SK-N-SH (cell line): ENCODE measurements around the gene NFATC4. TPM values are rescaled to one million over a fixed set of nuclear protein-coding genes. Genes with fewer than 3 reads are reported as not detected.

Source experiments
- CTCF ChIA-PET: fragments of 300-600, 350-600 bp; formaldehyde crosslinking; extraction: SDS; loops from one replicate; lab custom pipeline; 2021; lab: Yijun Ruan, JAX
- POLR2A ChIA-PET: fragments of 350-600 bp; sonication (Branson Sonifier 250); formaldehyde crosslinking; extraction: SDS; loops from one replicate; lab custom pipeline; 2020; ENCODE audit warnings: antibody characterized with exemption, inconsistent platforms; lab: Yijun Ruan, JAX
- DNase-seq: peaks from one replicate; pipeline ENCODE4 v3.0.0; 2012
- H2AFZ ChIP-seq: fragments of 200-600 bp; sonication (generic); 2 replicates; pipeline ENCODE4 v1.8.1; 2016; ENCODE audit warnings: antibody characterized with exemption, mild to moderate bottlenecking, low read depth
- H3F3A ChIP-seq: fragments of 200-600 bp; sonication (generic); replicated peaks from 2 replicates; pipeline ENCODE3; 2016; ENCODE audit warnings: antibody characterized with exemption, mild to moderate bottlenecking; ENCODE audit not compliant: insufficient read depth
- H3K27ac ChIP-seq, 2 experiments: fragments of 200-500 bp in 1 of 2; fragments of 200-600 bp in 1 of 2; sonication (Bioruptor generic) in 1 of 2; sonication (generic), shearing (Covaris generic) in 1 of 2; 2 replicates each; pipeline versions ENCODE4 v1.5.1 to v1.6.1; 2014 to 2016; ENCODE audit warnings: low read depth in 2 of 2, inconsistent platforms in 1 of 2, low read length in 1 of 2, mild to moderate bottlenecking in 1 of 2, mixed read lengths in 1 of 2
- H3K27me3 ChIP-seq: fragments of 200-600 bp; sonication (generic), shearing (Covaris generic); 2 replicates; pipeline ENCODE4 v1.6.1; 2016; ENCODE audit warnings: mixed run types; ENCODE audit not compliant: insufficient read depth
- H3K36me3 ChIP-seq, 2 experiments: fragments of 200-500 bp in 1 of 2; fragments of 200-600 bp in 1 of 2; sonication (Bioruptor generic) in 1 of 2; sonication (generic) in 1 of 2; replicated peaks in 1 of 2; 2 replicates each; pipeline versions ENCODE3 to v1.5.1; 2014 to 2016; ENCODE audit warnings: low read length in 1 of 2, mild to moderate bottlenecking in 1 of 2; ENCODE audit not compliant: insufficient read depth in 2 of 2, control insufficient read depth in 1 of 2
- H3K4me1 ChIP-seq, 2 experiments: fragments of 200-500 bp in 1 of 2; fragments of 200-600 bp in 1 of 2; sonication (Bioruptor generic) in 1 of 2; sonication (generic), shearing (Covaris generic) in 1 of 2; 2 replicates each; pipeline versions ENCODE4 v1.5.1 to v1.6.1; 2014 to 2016; ENCODE audit warnings: low read depth in 1 of 2, low read length in 1 of 2, mixed run types in 1 of 2; ENCODE audit not compliant: insufficient read depth in 2 of 2, control insufficient read depth in 1 of 2
- H3K4me2 ChIP-seq: fragments of 200-600 bp; sonication (generic), shearing (Covaris generic); 2 replicates; pipeline ENCODE4 v1.6.1; 2017; ENCODE audit warnings: mixed run types
- H3K4me3 ChIP-seq, 2 experiments: fragments of 200-500 bp in 1 of 2; fragments of 200-600 bp in 1 of 2; sonication (Bioruptor generic) in 1 of 2; sonication (generic), shearing (Covaris generic) in 1 of 2; 2 replicates each; pipeline versions ENCODE4 v1.5.1 to v1.8.1; 2014 to 2016; ENCODE audit warnings: low read depth in 2 of 2, inconsistent platforms in 1 of 2, low read length in 1 of 2, mild to moderate bottlenecking in 1 of 2, mixed read lengths in 1 of 2, moderate library complexity in 1 of 2
- H3K79me2 ChIP-seq: fragments of 200-600 bp; sonication (generic); 2 replicates; pipeline ENCODE4 v1.8.1; 2017; ENCODE audit warnings: mild to moderate bottlenecking; ENCODE audit not compliant: insufficient read depth
- H3K9ac ChIP-seq: fragments of 200-600 bp; sonication (generic); 2 replicates; pipeline ENCODE4 v1.6.1; 2017; ENCODE audit warnings: mixed run types
- H3K9me2 ChIP-seq: fragments of 200-600 bp; sonication (generic); 2 replicates; pipeline ENCODE4 v1.6.1; 2017; ENCODE audit warnings: mixed run types
- H3K9me3 ChIP-seq: fragments of 200-600 bp; sonication (generic); 2 replicates; pipeline ENCODE4 v1.6.1; 2017; ENCODE audit warnings: mixed run types, mild to moderate bottlenecking, moderate library complexity
- H4K20me1 ChIP-seq: fragments of 200-600 bp; sonication (generic); 2 replicates; pipeline ENCODE4 v1.6.1; 2017; ENCODE audit warnings: mild to moderate bottlenecking, mixed run types; ENCODE audit not compliant: insufficient read depth
- CHD2 ChIP-seq: fragments of 150-350 bp; IDR thresholded peaks from 2 replicates; pipeline ENCODE4 v1.6.1; 2018; ENCODE audit warnings: low read length; ENCODE audit not compliant: partially characterized antibody
- CTCF ChIP-seq: fragments of 200-600 bp; sonication (generic); IDR thresholded peaks from 2 replicates; pipeline ENCODE4 v1.6.1; 2017; ENCODE audit warnings: antibody characterized with exemption, mild to moderate bottlenecking, moderate library complexity
- ELF1 ChIP-seq: IDR thresholded peaks from 2 replicates; pipeline ENCODE4 v1.4.0; 2012
- EP300 ChIP-seq, 2 experiments: IDR thresholded peaks; 2 replicates each; pipeline versions ENCODE4 v1.4.0 to v1.6.1; 2012; ENCODE audit warnings: borderline replicate concordance in 1 of 2, low read depth in 1 of 2, low read length in 1 of 2
- EZH2phosphoT487 ChIP-seq: fragments of 200-600 bp; sonication (generic); IDR thresholded peaks from 2 replicates; pipeline ENCODE4 v1.6.1; 2017; ENCODE audit warnings: low read depth, mixed run types, mild to moderate bottlenecking, antibody characterized with exemption, moderate library complexity, borderline replicate concordance
- FOXM1 ChIP-seq: IDR thresholded peaks from 2 replicates; pipeline ENCODE4 v1.4.0; 2012; ENCODE audit warnings: low read depth, mild to moderate bottlenecking
- GABPA ChIP-seq: IDR thresholded peaks from 2 replicates; pipeline ENCODE4 v1.4.0; 2012; ENCODE audit warnings: low read depth, mild to moderate bottlenecking
- GATA2 ChIP-seq: sonication (generic); formaldehyde crosslinking; IDR thresholded peaks from 2 replicates; pipeline ENCODE4 v1.5.0; 2020; ENCODE audit warnings: mild to moderate bottlenecking, missing genetic modification reagents
- MAX ChIP-seq: IDR thresholded peaks from 2 replicates; pipeline ENCODE4 v1.4.0; 2012; ENCODE audit warnings: low read depth
- MEF2A ChIP-seq: IDR thresholded peaks from 2 replicates; pipeline ENCODE4 v1.4.0; 2012; ENCODE audit warnings: low read depth, borderline replicate concordance
- PBX3 ChIP-seq: IDR thresholded peaks from 2 replicates; pipeline ENCODE4; 2012
- POLR2AphosphoS5 ChIP-seq: IDR thresholded peaks from 2 replicates; pipeline ENCODE4 v1.6.1; 2012; ENCODE audit warnings: low read depth, low read length
- RAD21 ChIP-seq: IDR thresholded peaks from 2 replicates; pipeline ENCODE4 v1.6.1; 2012; ENCODE audit warnings: mild to moderate bottlenecking, low read length
- RCOR1 ChIP-seq: fragments of 150-350 bp; IDR thresholded peaks from 2 replicates; pipeline ENCODE4 v1.6.1; 2017; ENCODE audit warnings: antibody characterized with exemption, low read length
- REST ChIP-seq: IDR thresholded peaks from 2 replicates; pipeline ENCODE4 v1.6.1; 2012; ENCODE audit warnings: mild to moderate bottlenecking, low read depth, low read length, moderate library complexity
- TAF1 ChIP-seq: IDR thresholded peaks from 2 replicates; pipeline ENCODE4 v1.6.1; 2012; ENCODE audit warnings: low read depth, mild to moderate bottlenecking, low read length, moderate library complexity, borderline replicate concordance
- TCF12 ChIP-seq: IDR thresholded peaks from 2 replicates; pipeline ENCODE4 v1.4.0; 2012
- TEAD4 ChIP-seq: IDR thresholded peaks from 2 replicates; pipeline ENCODE4 v1.4.0; 2012; ENCODE audit warnings: mild to moderate bottlenecking, borderline replicate concordance; ENCODE audit not compliant: insufficient read depth
- USF2 ChIP-seq: fragments of 150-350 bp; IDR thresholded peaks from 2 replicates; pipeline ENCODE4 v1.6.1; 2017; ENCODE audit warnings: antibody characterized with exemption, low read length, low read depth, borderline replicate concordance
- YY1 ChIP-seq: IDR thresholded peaks from 2 replicates; pipeline ENCODE4 v1.4.0; 2012; ENCODE audit warnings: low read depth, mild to moderate bottlenecking
- WGBS: methylation state at CpG from one replicate; pipeline ENCODE4 v1.1.6; 2017; ENCODE audit warnings: low lambda C conversion rate; 5-methylcytosine and 5-hydroxymethylcytosine counted together
- polyA plus RNA-seq, 3 experiments: library from polyadenylated mRNA; depleted of rRNA; stranded (reverse); fragments of >200 nt; gene quantifications; 2 replicates each; pipeline ENCODE4 v1.2.3, GENCODE V29; 2012

The NFATC4 gene
- polyA plus RNA-seq, 1 of the 3 experiments (the other 2 are of a cell fraction): 25.3 TPM

GRCh38 chr14:24360281-24360680 lies 7.7 kb upstream of the NFATC4 start:
- Histone ChIP-seq H4K20me1 (no peaks in the 10 kb centered on the region), H3K9ac (no peak overlapping the region), H3F3A (peaks cover 5% of the 10 kb centered on the region), H3K4me3 (no peak overlapping the region), H3K4me2 (no peak overlapping the region), H3K36me3 (no peaks in the 10 kb centered on the region), H3K9me3 (no peaks in the 10 kb centered on the region), H2AFZ (no peak overlapping the region), H3K9me2 (no peaks in the 10 kb centered on the region), H3K27ac (no peak overlapping the region), H3K27me3 (peaks cover 11% of the 10 kb centered on the region; the same call in 1 of the 2 replicates), H3K4me1 (peaks cover 3 to 4% of the 10 kb centered on the region in 2 experiments; a peak in 2 of 4 replicates), H3K79me2 (no peaks in the 10 kb centered on the region)
- ChIA-PET CTCF (interaction anchor here (1.0 to 8.5 kb wide), 5 partner anchors 13 to 77 kb away, joined by 4 to 77 read pairs (median 5); partner anchors contain the start of genes ADCY4 and KHNYN), POLR2A (interaction anchor here (0.7 kb wide), 1 partner anchor 63 kb away, joined by 3 read pairs; no protein-coding TSS in a partner anchor)
- DNase-seq: no peak
- 68% methylated on average over 3 of the region's 3 CpGs for WGBS
- no peak for TF ChIP-seq TAF1

- ChIA-PET POLR2A (interaction anchor here (1.1 kb wide), 1 partner anchor 70 kb away, joined by 4 read pairs; no protein-coding TSS in a partner anchor), CTCF (interaction anchor here (0.6 to 8.5 kb wide), 8 partner anchors 10 to 118 kb away, joined by 3 to 77 read pairs (median 6); partner anchors contain the start of genes ADCY4 and KHNYN)
- H4K20me1 ChIP-seq: no peaks in the 10 kb centered on the region
- H3K4me1 ChIP-seq: peaks cover 9 to 11% of the 10 kb centered on the region in 2 experiments; a peak in 3 of 4 replicates
- H2AFZ ChIP-seq: no peak overlapping the region
- peaks cover 16% of the 10 kb centered on the region for H3F3A ChIP-seq
- no peak for DNase-seq
- no peaks in the 10 kb centered on the region for H3K79me2 ChIP-seq
- no peak for TF ChIP-seq POLR2AphosphoS5
- TF ChIP-seq RCOR1: no peak
- TF ChIP-seq MEF2A: no peak
- no peak for TF ChIP-seq FOXM1
- no peak for TF ChIP-seq CHD2
- no peak for TF ChIP-seq ELF1
- no peak for TF ChIP-seq USF2
- no peak for TF ChIP-seq EP300 (IDR thresholded peaks at IDR 0.05; ENCODE audit: borderline replicate concordance in 1 of 2, low read depth in 1 of 2, low read length in 1 of 2)
- no peak for TF ChIP-seq TEAD4
- no peak for TF ChIP-seq GABPA
- TF ChIP-seq MAX: no peak
- no peak for TF ChIP-seq YY1
- no peak for TF ChIP-seq CTCF
- no peak for TF ChIP-seq EZH2phosphoT487
- TF ChIP-seq PBX3: no peak
- TF ChIP-seq GATA2 (CRISPR knock-in tag): no peak
- no peak for TF ChIP-seq REST
- no peak for TF ChIP-seq TAF1
- no peak for TF ChIP-seq RAD21
- no peak for TF ChIP-seq TCF12
- H3K4me3 ChIP-seq: no peak overlapping the region
- no peaks in the 10 kb centered on the region for H3K9me3 ChIP-seq
- H3K9ac ChIP-seq: no peak overlapping the region
- no peaks in the 10 kb centered on the region for H3K9me2 ChIP-seq
- no peaks in the 10 kb centered on the region for H3K36me3 ChIP-seq
- no peak overlapping the region for H3K4me2 ChIP-seq
- WGBS: 83% methylated on average over 2 of the region's 2 CpGs
- peaks cover 11% of the 10 kb centered on the region; the same call in 1 of the 2 replicates for H3K27me3 ChIP-seq
- H3K27ac ChIP-seq: no peak overlapping the region
These were observed 6.7 kb upstream of the NFATC4 start for GRCh38 chr14:24361326-24361725.
